ENCODE data around the gene GTPBP6.
"Not testable (repeated sequence)": the region's sequence is repeated elsewhere in the genome, so short reads cannot be mapped to it uniquely, and the experiment has no call there.

GTPBP6 gene

GRCh38 chrX:351736-352135 is 33.1 kb upstream of the GTPBP6 start:
- no peak for DNase-seq (ENCODE audit: low spot score)

GRCh38 chrX:351324-351641 is 32.7 kb upstream of the GTPBP6 start:
- not testable (repeated sequence) for DNase-seq (ENCODE audit: low spot score)

- no peak for DNase-seq (ENCODE audit: low spot score)
These were observed 32.1 kb upstream of the GTPBP6 start for GRCh38 chrX:350534-351323.

GRCh38 chrX:350148-350533 is 31.5 kb upstream of the GTPBP6 start:
- DNase-seq (ENCODE audit: low spot score), result no peak

GRCh38 chrX:349702-350101 is 31.1 kb upstream of the GTPBP6 start:
- DNase-seq (ENCODE audit: low spot score), result no peak

- DNase-seq (ENCODE audit: low spot score), result no peak
These were observed 30.6 kb upstream of the GTPBP6 start for GRCh38 chrX:349196-349595.

- no peak for DNase-seq (ENCODE audit: low spot score)
These were observed 30.0 kb upstream of the GTPBP6 start for GRCh38 chrX:348461-349117.

GRCh38 chrX:347351-348117 is 28.9 kb upstream of the GTPBP6 start:
- DNase-seq (ENCODE audit: low spot score), result no peak

- DNase-seq (ENCODE audit: low spot score), result no peak
These were observed 27.6 kb upstream of the GTPBP6 start for GRCh38 chrX:346034-346813.

- DNase-seq (ENCODE audit: low spot score), result no peak
These were observed 26.7 kb upstream of the GTPBP6 start for GRCh38 chrX:345020-345925.

- DNase-seq (ENCODE audit: low spot score), result no peak
These were observed 25.8 kb upstream of the GTPBP6 start for GRCh38 chrX:344371-344901.

GRCh38 chrX:341541-342101 is 23.0 kb upstream of the GTPBP6 start:
- DNase-seq (ENCODE audit: low spot score), result no peak

- no peak for DNase-seq (ENCODE audit: low spot score)
These were observed 22.2 kb upstream of the GTPBP6 start for GRCh38 chrX:340641-341423.

- no peak for DNase-seq (ENCODE audit: low spot score)
These were observed 21.5 kb upstream of the GTPBP6 start for GRCh38 chrX:340121-340520.

GRCh38 chrX:338836-339400 is 20.3 kb upstream of the GTPBP6 start:
- DNase-seq (ENCODE audit: low spot score), result no peak

GRCh38 chrX:338281-338835 is 19.8 kb upstream of the GTPBP6 start:
- DNase-seq (ENCODE audit: low spot score), result no peak

- no peak for DNase-seq (ENCODE audit: low spot score)
These were observed 18.8 kb upstream of the GTPBP6 start for GRCh38 chrX:337331-337831.

- DNase-seq (ENCODE audit: low spot score), result no peak
These were observed 17.6 kb upstream of the GTPBP6 start for GRCh38 chrX:336227-336626.

GRCh38 chrX:335758-336155 is 17.2 kb upstream of the GTPBP6 start:
- no peak for DNase-seq (ENCODE audit: low spot score)
